ENCODE data around the gene CDH15. TPM values are rescaled to one million over a fixed set of nuclear protein-coding genes. Genes with fewer than 3 reads are reported as not detected.
"Not testable (repeated sequence)": the region's sequence is repeated elsewhere in the genome, so short reads cannot be mapped to it uniquely, and the experiment has no call there.

The CDH15 gene
- total and polyA plus RNA-seq, 9 donors = 121 to 276 (median 171) TPM

- H3K27me3 ChIP-seq (ENCODE audit: control insufficient read depth, insufficient read depth, low read length) = no peaks in the 10 kb centered on the region
- H3K36me3 ChIP-seq (ENCODE audit: control insufficient read depth, insufficient read depth, low read length) = peaks cover 56% of the 10 kb centered on the region
- WGBS (ENCODE audit: insufficient coverage) = 70% methylated on average over 14 of the region's 19 CpGs
- no peak overlapping the region for H3K4me3 ChIP-seq (ENCODE audit: low read length)
- no peak for DNase-seq
- no peak overlapping the region for H3K27ac ChIP-seq (ENCODE audit: low read length)
- H3K4me1 ChIP-seq (ENCODE audit: control insufficient read depth, insufficient read depth, low read length) = peaks cover 3% of the 10 kb centered on the region
- no peaks in the 10 kb centered on the region for H3K9me3 ChIP-seq (replicated peaks; ENCODE audit: control insufficient read depth, low read depth, low read length)
Measured at GRCh38 chr16:89187770-89188392, 16.3 kb downstream of the CDH15 start.

DNA sequence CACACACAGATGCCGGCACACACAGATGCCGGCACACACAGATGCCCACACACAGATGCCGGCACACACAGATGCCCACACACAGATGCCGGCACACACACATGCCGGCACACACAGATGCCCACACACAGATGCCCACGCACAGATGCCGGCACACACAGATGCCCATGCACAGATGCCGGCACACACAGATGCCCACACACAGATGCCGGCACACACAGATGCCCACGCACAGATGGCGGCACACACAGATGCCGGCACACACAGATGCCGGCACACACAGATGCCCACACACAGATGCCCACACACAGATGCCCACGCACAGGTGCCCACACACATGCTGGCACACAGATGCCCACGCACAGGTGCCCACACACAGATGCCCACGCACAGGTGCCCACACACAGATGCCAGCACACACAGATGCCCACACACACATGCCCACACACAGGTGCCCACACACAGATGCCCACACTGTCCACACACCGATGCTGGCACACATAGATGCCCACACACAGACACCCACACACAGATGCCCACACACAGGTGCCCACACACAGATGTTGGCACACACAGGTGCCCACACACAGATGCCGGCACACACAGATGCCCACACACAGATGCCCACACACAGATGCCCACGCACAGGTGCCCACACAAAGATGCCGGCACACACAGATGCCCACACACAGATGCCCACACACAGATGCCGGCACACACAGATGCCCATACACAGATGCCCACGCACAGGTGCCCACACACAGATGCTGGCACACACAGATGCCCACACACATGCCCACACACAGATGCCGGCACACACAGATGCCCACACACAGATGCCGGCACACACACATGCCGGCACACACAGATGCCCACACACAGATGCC, 17.2 kb downstream of the CDH15 start:
- not testable (repeated sequence) for H3K4me1 ChIP-seq (ENCODE audit: control insufficient read depth, insufficient read depth, low read length); H3K9me3 ChIP-seq (replicated peaks; ENCODE audit: control insufficient read depth, low read depth, low read length); H3K27me3 ChIP-seq (ENCODE audit: control insufficient read depth, insufficient read depth, low read length); DNase-seq; H3K27ac ChIP-seq (ENCODE audit: low read length); H3K4me3 ChIP-seq (ENCODE audit: low read length)
- peaks cover 54% of the 10 kb centered on the region for H3K36me3 ChIP-seq (ENCODE audit: control insufficient read depth, insufficient read depth, low read length)
- WGBS (ENCODE audit: insufficient coverage) = 91% methylated on average over 16 of the region's 25 CpGs

- peaks cover 56% of the 10 kb centered on the region for H3K36me3 ChIP-seq (ENCODE audit: control insufficient read depth, insufficient read depth, low read length)
- peak; percentile 6 for DNase-seq
- H3K9me3 ChIP-seq (replicated peaks; ENCODE audit: control insufficient read depth, low read depth, low read length) = no peaks in the 10 kb centered on the region
- H3K27ac ChIP-seq (ENCODE audit: low read length) = no peak overlapping the region
- H3K4me3 ChIP-seq (ENCODE audit: low read length) = no peak overlapping the region
- peaks cover 2% of the 10 kb centered on the region for H3K27me3 ChIP-seq (ENCODE audit: control insufficient read depth, insufficient read depth, low read length)
- no peaks in the 10 kb centered on the region for H3K4me1 ChIP-seq (ENCODE audit: control insufficient read depth, insufficient read depth, low read length)
- WGBS (ENCODE audit: insufficient coverage) = 31% methylated on average over 2 of the region's 14 CpGs
Measured at GRCh38 chr16:89189358-89190025, 17.9 kb downstream of the CDH15 start.

DNA sequence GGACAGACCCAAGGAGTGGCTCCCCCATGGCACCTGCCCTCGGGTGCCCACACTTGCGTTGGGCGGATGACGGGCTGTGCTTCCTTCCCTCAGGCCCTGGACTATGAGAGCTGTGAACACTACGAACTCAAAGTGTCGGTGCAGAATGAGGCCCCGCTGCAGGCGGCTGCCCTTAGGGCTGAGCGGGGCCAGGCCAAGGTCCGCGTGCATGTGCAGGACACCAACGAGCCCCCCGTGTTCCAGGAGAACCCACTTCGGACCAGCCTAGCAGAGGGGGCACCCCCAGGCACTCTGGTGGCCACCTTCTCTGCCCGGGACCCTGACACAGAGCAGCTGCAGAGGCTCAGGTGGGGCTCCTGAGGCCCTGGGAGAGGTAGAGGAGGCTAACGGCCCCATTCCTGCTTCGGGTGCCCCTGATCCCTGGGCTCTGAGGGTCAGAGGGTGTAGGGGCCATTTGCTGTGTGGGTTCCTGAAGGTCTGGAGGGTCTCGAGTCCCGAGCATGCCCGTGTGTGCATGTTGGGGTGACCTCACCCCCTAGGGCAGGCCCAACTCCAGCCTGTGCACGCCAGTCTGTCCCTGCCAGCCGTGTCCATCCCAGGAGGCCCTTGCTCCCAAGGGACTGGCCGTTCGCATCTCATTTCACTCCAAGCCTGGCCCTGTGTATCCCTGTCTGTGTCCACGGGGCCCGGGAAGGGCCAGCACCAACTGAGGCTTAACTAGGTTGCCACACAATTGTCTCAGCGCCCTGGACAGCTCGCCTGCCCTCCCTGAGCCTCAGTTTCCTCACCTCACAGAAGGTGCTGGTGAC, 18.8 kb downstream of the CDH15 start:
- Histone ChIP-seq H3K9me3 (replicated peaks; ENCODE audit: control insufficient read depth, low read depth, low read length) (no peaks in the 10 kb centered on the region), H3K27ac (ENCODE audit: low read length) (no peak overlapping the region), H3K36me3 (ENCODE audit: control insufficient read depth, insufficient read depth, low read length) (peaks cover 64% of the 10 kb centered on the region), H3K4me3 (ENCODE audit: low read length) (no peak overlapping the region), H3K4me1 (ENCODE audit: control insufficient read depth, insufficient read depth, low read length) (no peaks in the 10 kb centered on the region), H3K27me3 (ENCODE audit: control insufficient read depth, insufficient read depth, low read length) (peaks cover 2% of the 10 kb centered on the region)
- DNase-seq = peak; percentile 6
- 64% methylated on average over 24 of the region's 28 CpGs for WGBS (ENCODE audit: insufficient coverage)

- Histone ChIP-seq H3K4me1 (ENCODE audit: control insufficient read depth, insufficient read depth, low read length) (no peaks in the 10 kb centered on the region), H3K9me3 (replicated peaks; ENCODE audit: control insufficient read depth, low read depth, low read length) (no peaks in the 10 kb centered on the region), H3K27me3 (ENCODE audit: control insufficient read depth, insufficient read depth, low read length) (peaks cover 2% of the 10 kb centered on the region), H3K36me3 (ENCODE audit: control insufficient read depth, insufficient read depth, low read length) (peaks cover 64% of the 10 kb centered on the region), H3K27ac (ENCODE audit: low read length) (no peak overlapping the region), H3K4me3 (ENCODE audit: low read length) (no peak overlapping the region)
- peak; percentile 16 for DNase-seq
- WGBS (ENCODE audit: insufficient coverage) = 64% methylated on average over 33 of the region's 44 CpGs
Measured at GRCh38 chr16:89191033-89191900, 19.7 kb downstream of the CDH15 start.

- 7% methylated on average over 7 of the region's 19 CpGs for WGBS (ENCODE audit: insufficient coverage)
- H3K9me3 ChIP-seq (replicated peaks; ENCODE audit: control insufficient read depth, low read depth, low read length) = no peaks in the 10 kb centered on the region
- H3K27ac ChIP-seq (ENCODE audit: low read length) = no peak overlapping the region
- peaks cover 64% of the 10 kb centered on the region for H3K36me3 ChIP-seq (ENCODE audit: control insufficient read depth, insufficient read depth, low read length)
- peaks cover 2% of the 10 kb centered on the region for H3K27me3 ChIP-seq (ENCODE audit: control insufficient read depth, insufficient read depth, low read length)
- no peaks in the 10 kb centered on the region for H3K4me1 ChIP-seq (ENCODE audit: control insufficient read depth, insufficient read depth, low read length)
- DNase-seq = no peak
- H3K4me3 ChIP-seq (ENCODE audit: low read length) = no peak overlapping the region
Measured at GRCh38 chr16:89191901-89192185, 20.3 kb downstream of the CDH15 start.

- WGBS (ENCODE audit: insufficient coverage) = 21% methylated on average over 58 of the region's 63 CpGs
- not testable (repeated sequence) for H3K4me1 ChIP-seq (ENCODE audit: control insufficient read depth, insufficient read depth, low read length); H3K9me3 ChIP-seq (replicated peaks; ENCODE audit: control insufficient read depth, low read depth, low read length); H3K27me3 ChIP-seq (ENCODE audit: control insufficient read depth, insufficient read depth, low read length); H3K27ac ChIP-seq (ENCODE audit: low read length)
- peak overlapping the region; percentile 6 for H3K4me3 ChIP-seq (ENCODE audit: low read length)
- H3K36me3 ChIP-seq (ENCODE audit: control insufficient read depth, insufficient read depth, low read length) = peaks cover 59% of the 10 kb centered on the region
- DNase-seq = peak; percentile 81
Measured at GRCh38 chr16:89192186-89192955, 20.8 kb downstream of the CDH15 start.

DNA sequence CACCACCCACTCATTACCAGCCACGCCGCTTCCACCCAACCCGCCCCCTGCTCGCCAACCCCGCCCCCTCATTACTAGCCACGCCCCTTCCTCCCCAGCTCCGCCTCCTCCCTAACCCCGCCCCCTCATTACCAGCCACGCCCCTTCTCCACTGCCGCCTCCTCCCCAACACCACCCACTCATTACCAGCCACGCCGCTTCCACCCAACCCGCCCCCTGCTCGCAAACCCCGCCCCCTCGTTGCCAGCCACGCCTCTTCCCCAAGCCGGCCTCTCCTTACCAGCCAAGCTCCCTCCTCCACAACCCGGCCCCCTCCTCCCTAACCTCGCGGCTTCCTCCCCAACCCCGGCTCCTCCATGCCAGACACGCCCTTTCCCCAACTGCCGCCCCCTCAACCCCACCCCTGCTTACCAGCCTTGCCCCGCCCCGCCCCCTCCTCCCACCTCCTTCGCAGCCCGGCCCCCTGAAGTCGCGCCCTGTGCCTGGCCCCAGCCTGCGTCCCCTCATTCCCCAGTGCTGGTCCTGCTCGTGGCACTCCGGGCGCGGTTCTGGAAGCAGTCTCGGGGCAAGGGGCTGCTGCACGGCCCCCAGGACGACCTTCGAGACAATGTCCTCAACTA, 21.5 kb downstream of the CDH15 start:
- DNase-seq = peak; percentile 65
- 35% methylated on average over 23 of the region's 39 CpGs for WGBS (ENCODE audit: insufficient coverage)

More for the DNA sequence above, 21.5 kb downstream of the CDH15 start:
- Histone ChIP-seq H3K36me3 (ENCODE audit: control insufficient read depth, insufficient read depth, low read length) (peaks cover 56% of the 10 kb centered on the region), H3K9me3 (replicated peaks; ENCODE audit: control insufficient read depth, low read depth, low read length) (no peaks in the 10 kb centered on the region), H3K4me3 (ENCODE audit: low read length) (no peak overlapping the region), H3K27ac (ENCODE audit: low read length) (no peak overlapping the region), H3K27me3 (ENCODE audit: control insufficient read depth, insufficient read depth, low read length) (peaks cover 5% of the 10 kb centered on the region), H3K4me1 (ENCODE audit: control insufficient read depth, insufficient read depth, low read length) (peaks cover 6% of the 10 kb centered on the region)

Data from muscle of leg (tissue), 11 donors.